Spinal cord (tissue), 10 donors: ENCODE results near the gene MICALL2. TPM values are rescaled to one million over a fixed set of nuclear protein-coding genes. Genes with fewer than 3 reads are reported as not detected.

ENCODE experiments used
- DNase-seq, 6 donors: peaks; one replicate each; pipeline versions ENCODE4 v3.0.0 to v3.0.0-alpha.2; 2013 to 2015; ENCODE audit warnings: low spot score in 6 of 6, low read depth in 4 of 6
- H3K27ac ChIP-seq: one replicate; pipeline ENCODE4 v1.5.1; 2013; ENCODE audit warnings: low read depth, low read length, control low read depth
- H3K27me3 ChIP-seq: one replicate; pipeline ENCODE4 v1.6.1; 2013; ENCODE audit warnings: low read length; ENCODE audit not compliant: control insufficient read depth, insufficient read depth
- H3K36me3 ChIP-seq: one replicate; pipeline ENCODE4 v1.6.1; 2013; ENCODE audit warnings: low read length; ENCODE audit not compliant: control insufficient read depth, insufficient read depth
- H3K4me1 ChIP-seq: one replicate; pipeline ENCODE4 v1.6.1; 2013; ENCODE audit warnings: low read length; ENCODE audit not compliant: control insufficient read depth, insufficient read depth
- H3K4me3 ChIP-seq: one replicate; pipeline ENCODE4 v1.5.1; 2013; ENCODE audit warnings: low read depth, low read length, control low read depth
- H3K9me3 ChIP-seq: one replicate; pipeline ENCODE4 v1.6.1; 2013; ENCODE audit warnings: low read length; ENCODE audit not compliant: control insufficient read depth, insufficient read depth
- WGBS: methylation state at CpG from one replicate; pipeline ENCODE4 v1.1.5; 2013; ENCODE audit warnings: missing lambda C conversion rate; ENCODE audit not compliant: insufficient coverage; 5-methylcytosine and 5-hydroxymethylcytosine counted together
- polyA plus RNA-seq, 2 donors: library from polyadenylated mRNA; unstranded; fragments of 120-200 nt; gene quantifications; one replicate each; pipeline ENCODE4 v1.2.1, GENCODE V29; 2013; ENCODE audit not compliant: insufficient read length in 2 of 2
- total RNA-seq, 2 donors: library from RNA; depleted of rRNA in 1 of 2; stranded (reverse); fragments of 120-200 nt in 1 of 2; fragments of >200 nt in 1 of 2; gene quantifications; one replicate each; pipeline versions ENCODE4 v1.2.3 to v1.2.4, GENCODE V29; 2013 to 2014
- donor health status: healthy.

MICALL2 gene
- total and polyA plus RNA-seq, 4 donors: 13.1 to 34.7 (median 20.6) TPM

DNA sequence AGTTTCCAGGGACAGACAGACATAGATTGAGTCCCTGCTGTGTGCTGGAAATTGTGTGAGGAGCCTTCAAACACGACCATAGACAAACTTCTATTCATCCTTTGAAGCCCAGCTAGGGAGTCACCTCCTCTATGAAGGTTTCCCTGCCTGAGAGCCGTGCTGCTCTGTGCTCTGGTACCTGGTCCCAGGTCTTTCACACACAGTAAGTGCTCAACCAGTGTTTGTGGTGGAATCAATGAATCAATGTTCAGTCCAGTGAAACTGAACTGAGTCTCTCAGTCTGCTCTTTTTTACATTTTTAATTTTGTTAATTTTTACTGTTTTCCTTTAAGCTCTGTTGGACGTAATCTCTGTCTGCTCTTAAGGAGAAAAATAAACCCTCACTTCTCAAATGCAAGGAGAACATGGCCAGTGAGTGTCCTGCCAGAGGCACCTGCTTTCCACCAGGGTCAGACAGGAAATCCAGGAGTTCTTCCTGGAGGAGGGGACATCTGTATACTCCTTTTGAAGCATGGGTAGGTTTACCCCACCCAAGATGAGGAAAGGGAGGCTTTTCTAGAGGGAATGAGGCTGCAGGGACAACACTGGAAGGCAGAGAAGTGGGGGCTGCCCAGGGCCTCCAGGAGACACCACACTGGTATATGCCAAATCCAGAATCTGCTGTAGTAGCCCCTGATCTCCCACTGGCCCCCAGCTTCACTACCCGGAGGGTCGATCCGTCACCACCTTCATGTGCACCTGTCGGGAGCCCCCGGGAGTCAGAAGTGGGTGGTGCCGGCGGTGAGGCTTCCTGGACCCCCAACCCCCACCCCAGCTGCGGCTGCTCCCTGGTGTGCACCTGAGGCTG is 56.3 kb downstream of the MICALL2 start:
- Histone ChIP-seq H3K27ac (no peak overlapping the region), H3K9me3 (no peaks in the 10 kb centered on the region), H3K27me3 (peaks cover 46% of the 10 kb centered on the region), H3K4me3 (no peak overlapping the region), H3K36me3 (no peaks in the 10 kb centered on the region), H3K4me1 (peaks cover 28% of the 10 kb centered on the region)
- DNase-seq: no peak
- 37% methylated on average over 8 of the region's 11 CpGs for WGBS

GRCh38 chr7:1402110-1402790 is 57.0 kb downstream of the MICALL2 start:
- no peaks in the 10 kb centered on the region for H3K9me3 ChIP-seq
- H3K27me3 ChIP-seq: peaks cover 40% of the 10 kb centered on the region
- H3K4me1 ChIP-seq: peaks cover 22% of the 10 kb centered on the region
- no peak overlapping the region for H3K4me3 ChIP-seq
- no peak for DNase-seq
- no peak overlapping the region for H3K27ac ChIP-seq
- no peaks in the 10 kb centered on the region for H3K36me3 ChIP-seq
- 91% methylated on average over 9 of the region's 12 CpGs for WGBS

GRCh38 chr7:1401011-1401410 is 58.3 kb downstream of the MICALL2 start:
- 60% methylated on average over 11 of the region's 18 CpGs for WGBS
- Histone ChIP-seq H3K4me3 (no peak overlapping the region), H3K27me3 (peaks cover 33% of the 10 kb centered on the region)

GRCh38 chr7:1400371-1400770 is 58.9 kb downstream of the MICALL2 start:
- Histone ChIP-seq H3K36me3 (no peaks in the 10 kb centered on the region), H3K4me1 (peaks cover 23% of the 10 kb centered on the region), H3K27me3 (peaks cover 31% of the 10 kb centered on the region), H3K9me3 (no peaks in the 10 kb centered on the region), H3K4me3 (no peak overlapping the region), H3K27ac (no peak overlapping the region)
- WGBS: 26% methylated on average over 8 of the region's 11 CpGs
- no peak for DNase-seq

More at GRCh38 chr7:1401011-1401410, 58.3 kb downstream of the MICALL2 start:
- DNase-seq: no peak
- no peaks in the 10 kb centered on the region for H3K9me3 ChIP-seq
- H3K36me3 ChIP-seq: no peaks in the 10 kb centered on the region
- no peak overlapping the region for H3K27ac ChIP-seq
- peaks cover 21% of the 10 kb centered on the region for H3K4me1 ChIP-seq

DNA sequence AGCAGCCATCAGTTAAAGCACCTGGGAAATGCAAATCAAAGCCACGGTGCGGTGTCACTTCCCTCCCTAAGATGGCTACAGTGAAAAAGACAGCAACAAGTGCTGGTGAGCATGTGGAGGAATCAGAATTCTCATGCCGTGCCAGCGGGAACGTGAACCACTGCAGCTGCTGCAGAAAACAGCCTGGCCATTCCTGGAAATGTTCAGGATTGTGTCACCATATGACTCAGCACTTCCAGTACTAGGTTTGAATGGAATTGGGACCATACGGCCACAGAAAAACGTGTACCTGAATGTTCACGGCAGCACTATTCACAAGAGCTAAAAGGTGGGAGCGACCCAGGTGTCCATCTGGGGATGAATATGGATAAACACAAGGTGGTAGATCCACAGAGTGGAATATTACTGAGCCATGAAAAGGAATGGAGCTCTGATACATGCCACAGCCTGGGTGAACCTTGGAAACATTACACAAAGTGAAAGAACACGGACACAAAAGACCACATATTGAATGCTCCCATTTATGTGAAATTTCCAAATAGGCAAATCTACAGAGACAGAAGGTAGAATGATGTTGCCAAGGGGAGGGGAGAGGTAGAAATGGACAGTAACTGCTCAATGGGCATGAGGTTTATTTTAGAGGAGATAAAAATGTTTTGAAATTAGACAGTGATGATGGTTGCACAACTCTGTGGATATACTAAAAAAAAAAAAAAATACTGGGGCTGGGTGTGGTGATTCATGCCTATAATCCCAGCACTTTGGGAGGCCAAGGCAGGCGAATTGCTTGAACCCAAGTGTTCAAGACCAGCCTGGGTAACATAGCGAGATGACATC is 61.6 kb downstream of the MICALL2 start:
- H3K4me3 ChIP-seq: no peak overlapping the region
- no peak for DNase-seq
- H3K27ac ChIP-seq: no peak overlapping the region
- peaks cover 19% of the 10 kb centered on the region for H3K27me3 ChIP-seq
- no peaks in the 10 kb centered on the region for H3K36me3 ChIP-seq
- peaks cover 8% of the 10 kb centered on the region for H3K4me1 ChIP-seq
- WGBS: 85% methylated on average over 10 of the region's 12 CpGs
- no peaks in the 10 kb centered on the region for H3K9me3 ChIP-seq

GRCh38 chr7:1396195-1396594 is 63.1 kb downstream of the MICALL2 start:
- H3K27me3 ChIP-seq: peaks cover 11% of the 10 kb centered on the region
- peaks cover 8% of the 10 kb centered on the region for H3K4me1 ChIP-seq
- H3K4me3 ChIP-seq: no peak overlapping the region
- no peaks in the 10 kb centered on the region for H3K9me3 ChIP-seq
- H3K27ac ChIP-seq: no peak overlapping the region
- WGBS: 81% methylated on average over 7 of the region's 7 CpGs
- no peak for DNase-seq
- H3K36me3 ChIP-seq: no peaks in the 10 kb centered on the region

DNA sequence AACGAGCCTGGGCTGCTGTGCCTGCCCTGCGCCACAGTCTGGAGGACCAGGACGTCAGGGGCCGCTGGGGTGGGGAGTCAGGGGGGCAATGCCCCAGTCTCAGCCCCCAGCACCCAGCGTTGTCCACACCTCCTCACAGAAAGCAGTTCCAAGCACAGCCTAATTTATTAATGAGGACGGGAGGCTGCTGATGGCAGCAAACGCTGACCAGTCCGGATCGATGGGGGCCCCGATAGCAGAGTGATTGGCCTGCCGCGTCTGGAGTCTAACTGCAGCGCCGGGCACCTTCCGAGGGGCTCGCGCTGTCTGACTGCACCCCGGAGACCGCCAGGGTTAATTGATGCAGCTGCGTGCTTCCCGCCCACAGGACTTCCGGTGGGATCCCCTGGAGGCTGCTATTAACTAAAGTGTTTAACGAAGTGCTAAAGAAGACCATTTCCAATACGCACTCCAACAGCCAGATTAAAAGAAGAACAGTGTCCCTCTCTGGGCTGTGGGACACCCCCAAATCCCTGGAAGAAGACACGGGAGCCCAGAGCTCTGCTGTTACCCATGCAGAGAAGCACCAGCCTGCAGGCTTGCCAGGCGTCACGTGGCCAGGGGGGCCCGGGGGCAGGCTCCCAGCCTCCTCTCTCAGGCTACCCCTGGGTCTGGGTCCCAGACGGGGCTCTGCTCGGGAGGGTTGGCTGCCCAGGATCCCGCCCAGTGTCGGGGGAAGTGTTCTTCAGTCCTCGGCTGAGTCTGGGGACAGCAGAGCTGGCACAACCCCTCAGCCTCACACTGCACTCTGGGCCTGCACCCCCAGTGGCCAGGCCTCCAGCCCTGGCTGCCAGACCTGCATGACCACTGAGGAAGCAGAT is 63.8 kb downstream of the MICALL2 start:
- WGBS: 54% methylated on average over 30 of the region's 33 CpGs
- Histone ChIP-seq H3K4me1 (peaks cover 8% of the 10 kb centered on the region), H3K27me3 (peaks cover 11% of the 10 kb centered on the region), H3K9me3 (no peaks in the 10 kb centered on the region), H3K4me3 (no peak overlapping the region), H3K36me3 (no peaks in the 10 kb centered on the region), H3K27ac (no peak overlapping the region)
- peak in 1 of 6 donors; percentile 45 for DNase-seq

- Histone ChIP-seq H3K27me3 (peaks cover 11% of the 10 kb centered on the region), H3K9me3 (no peaks in the 10 kb centered on the region), H3K27ac (no peak overlapping the region), H3K36me3 (no peaks in the 10 kb centered on the region), H3K4me3 (no peak overlapping the region), H3K4me1 (peaks cover 8% of the 10 kb centered on the region)
- 89% methylated on average over 3 of the region's 4 CpGs for WGBS
- DNase-seq: no peak
Observed at GRCh38 chr7:1394371-1394770, 64.9 kb downstream of the MICALL2 start.

- Histone ChIP-seq H3K4me1 (peaks cover 11% of the 10 kb centered on the region), H3K27me3 (peaks cover 11% of the 10 kb centered on the region), H3K4me3 (no peak overlapping the region), H3K27ac (no peak overlapping the region), H3K9me3 (no peaks in the 10 kb centered on the region), H3K36me3 (no peaks in the 10 kb centered on the region)
- no peak for DNase-seq
- WGBS: 73% methylated on average over 4 of the region's 7 CpGs
Observed at GRCh38 chr7:1393421-1393820, 65.8 kb downstream of the MICALL2 start.
